H1 (cell line): ENCODE results near the gene RCAN2. TPM values are rescaled to one million over a fixed set of nuclear protein-coding genes. Genes with fewer than 3 reads are reported as not detected.

ENCODE experiments used
- CTCF ChIA-PET: fragments of 300-600 bp; sonication (Branson Sonifier 250); formaldehyde crosslinking; loops from one replicate; lab custom pipeline; 2021; ENCODE audit not compliant: partially characterized antibody; lab: Charles Lee
- POLR2A ChIA-PET: fragments of 300-600 bp; sonication (Branson Sonifier 250); formaldehyde crosslinking; loops from one replicate; lab custom pipeline; 2021; ENCODE audit warnings: inconsistent platforms; ENCODE audit not compliant: partially characterized antibody; lab: Charles Lee
- DNase-seq, 2 experiments: peaks; one replicate each; pipeline versions ENCODE4 v3.0.0 to v3.0.0-alpha.2; 2010 to 2022; ENCODE audit warnings: low spot score in 2 of 2, low read depth in 1 of 2, mixed read lengths in 1 of 2
- FAIRE-seq: peaks from 2 replicates; lab custom pipeline; 2011; peaks lifted over from hg19 to GRCh38; lab: Jason Lieb, UNC
- H2AFZ ChIP-seq: 2 replicates; pipeline ENCODE4 v1.8.1; 2012; ENCODE audit warnings: low read length, inconsistent platforms
- H2AK5ac ChIP-seq: 2 replicates; pipeline ENCODE4 v1.6.1; 2013; ENCODE audit warnings: low read depth, low read length
- H2BK120ac ChIP-seq: replicated peaks from 2 replicates; pipeline ENCODE3; 2013; ENCODE audit warnings: low read depth, low read length, inconsistent platforms
- H2BK12ac ChIP-seq: 2 replicates; pipeline ENCODE4 v1.6.1; 2013; ENCODE audit warnings: low read depth, low read length
- H2BK15ac ChIP-seq: 2 replicates; pipeline ENCODE4 v1.6.1; 2013; ENCODE audit warnings: low read length
- H2BK20ac ChIP-seq: 2 replicates; pipeline ENCODE4 v1.6.1; 2013; ENCODE audit warnings: low read length
- H2BK5ac ChIP-seq: 2 replicates; pipeline ENCODE4 v1.6.1; 2013; ENCODE audit warnings: low read depth, low read length
- H3K14ac ChIP-seq: 2 replicates; pipeline ENCODE4 v1.6.1; 2013; ENCODE audit warnings: inconsistent platforms; ENCODE audit not compliant: insufficient read length
- H3K18ac ChIP-seq: 2 replicates; pipeline ENCODE4 v1.6.1; 2013; ENCODE audit warnings: low read length; ENCODE audit errors: extremely low read depth
- H3K23ac ChIP-seq: 2 replicates; pipeline ENCODE4 v1.6.1; 2013; ENCODE audit warnings: inconsistent platforms; ENCODE audit not compliant: insufficient read length
- H3K23me2 ChIP-seq: 2 replicates; pipeline ENCODE4 v1.6.1; 2013; ENCODE audit warnings: low read depth, low read length
- H3K27ac ChIP-seq: 2 replicates; pipeline ENCODE4 v1.6.1; 2011; ENCODE audit warnings: low read depth, low read length, inconsistent platforms
- H3K27me3 ChIP-seq, 4 experiments: replicated peaks in 1 of 4; 1 replicate in 1 of 4; 2 replicates in 3 of 4; pipeline versions ENCODE4 v1.6.1 to v1.8.1; 2011 to 2013; ENCODE audit warnings: low read length in 3 of 4, mild to moderate bottlenecking in 3 of 4, inconsistent platforms in 2 of 4, mixed read lengths in 2 of 4, moderate library complexity in 1 of 4; ENCODE audit not compliant: control insufficient read depth in 3 of 4, insufficient read depth in 3 of 4; ENCODE audit errors: extremely low read depth in 1 of 4
- H3K36me3 ChIP-seq, 4 experiments: 2 replicates each; pipeline versions ENCODE4 v1.6.1 to v1.8.1; 2011 to 2013; ENCODE audit warnings: mild to moderate bottlenecking in 4 of 4, low read length in 3 of 4, moderate library complexity in 2 of 4, control low read depth in 1 of 4, inconsistent platforms in 1 of 4; ENCODE audit not compliant: insufficient read depth in 4 of 4, control insufficient read depth in 2 of 4
- H3K4ac ChIP-seq: replicated peaks from 2 replicates; pipeline ENCODE3; 2013; ENCODE audit warnings: low read length, low read depth, mixed read lengths, inconsistent platforms; ENCODE audit not compliant: insufficient read length
- H3K4me1 ChIP-seq, 4 experiments: replicated peaks in 1 of 4; 1 replicate in 1 of 4; 2 replicates in 3 of 4; pipeline versions ENCODE4 v1.6.1 to v1.8.1; 2011 to 2013; ENCODE audit warnings: low read length in 3 of 4, inconsistent platforms in 2 of 4, mixed read lengths in 1 of 4; ENCODE audit not compliant: insufficient read depth in 4 of 4, control insufficient read depth in 3 of 4
- H3K4me2 ChIP-seq, 2 experiments: 2 replicates each; pipeline versions ENCODE4 v1.6.1 to v1.8.1; 2011 to 2013; ENCODE audit warnings: low read depth in 2 of 2, low read length in 2 of 2, control low read depth in 1 of 2, inconsistent platforms in 1 of 2, mild to moderate bottlenecking in 1 of 2; ENCODE audit not compliant: insufficient read depth in 1 of 2
- H3K4me3 ChIP-seq, 4 experiments: fragments of 200-600, 300-600 bp in 1 of 4; sonication (generic), shearing (Covaris generic), sonication (Bioruptor Twin) in 1 of 4; 2 replicates each; pipeline versions ENCODE4 v1.5.1 to v1.8.1; 2011 to 2016; ENCODE audit warnings: low read length in 4 of 4, low read depth in 3 of 4, control low read depth in 2 of 4, inconsistent platforms in 2 of 4, mild to moderate bottlenecking in 2 of 4, mixed read lengths in 1 of 4, moderate library complexity in 1 of 4; ENCODE audit not compliant: insufficient read depth in 2 of 4; ENCODE audit errors: extremely low read depth in 1 of 4
- H3K56ac ChIP-seq: replicated peaks from 2 replicates; pipeline ENCODE3; 2013; ENCODE audit warnings: low read depth, mild to moderate bottlenecking, mixed read lengths, low read length, inconsistent platforms; ENCODE audit not compliant: insufficient read length
- H3K79me1 ChIP-seq: 2 replicates; pipeline ENCODE4 v1.6.1; 2013; ENCODE audit warnings: low read depth, low read length, control low read depth
- H3K79me2 ChIP-seq, 2 experiments: 2 replicates each; pipeline versions ENCODE4 v1.6.1 to v1.8.1; 2012 to 2013; ENCODE audit warnings: low read length in 2 of 2, mild to moderate bottlenecking in 2 of 2, inconsistent platforms in 1 of 2; ENCODE audit not compliant: insufficient read depth in 2 of 2, control insufficient read depth in 1 of 2
- H3K9ac ChIP-seq, 4 experiments: replicated peaks in 1 of 4; 1 replicate in 1 of 4; 2 replicates in 3 of 4; pipeline versions ENCODE4 v1.6.1 to v1.8.1; 2011 to 2013; ENCODE audit warnings: low read depth in 3 of 4, low read length in 3 of 4, control low read depth in 2 of 4, mild to moderate bottlenecking in 2 of 4, moderate library complexity in 2 of 4, inconsistent platforms in 1 of 4; ENCODE audit errors: extremely low read depth in 1 of 4
- H3K9me3 ChIP-seq, 2 experiments: 2 replicates each; pipeline versions ENCODE4 v1.6.1 to v1.8.1; 2012 to 2013; ENCODE audit warnings: mild to moderate bottlenecking in 2 of 2, moderate library complexity in 2 of 2, control low read depth in 1 of 2, inconsistent platforms in 1 of 2, low read depth in 1 of 2, low read length in 1 of 2, mixed read lengths in 1 of 2; ENCODE audit not compliant: insufficient read depth in 2 of 2
- H4K20me1 ChIP-seq, 2 experiments: replicated peaks in 1 of 2; 2 replicates each; pipeline versions ENCODE3 to v1.8.1; 2011 to 2013; ENCODE audit warnings: inconsistent platforms in 2 of 2, low read length in 2 of 2, mild to moderate bottlenecking in 1 of 2; ENCODE audit not compliant: insufficient read depth in 2 of 2, control insufficient read depth in 1 of 2
- H4K5ac ChIP-seq: 2 replicates; pipeline ENCODE4 v1.6.1; 2013; ENCODE audit warnings: low read length, low read depth, mixed read lengths, inconsistent platforms; ENCODE audit not compliant: insufficient read length
- H4K8ac ChIP-seq: 2 replicates; pipeline ENCODE4 v1.8.0; 2013; ENCODE audit warnings: mild to moderate bottlenecking, moderate library complexity, low read length, inconsistent platforms; ENCODE audit not compliant: insufficient read depth; ENCODE audit errors: extremely low read depth
- H4K91ac ChIP-seq: replicated peaks from 2 replicates; pipeline ENCODE3; 2013; ENCODE audit warnings: low read length, mixed read lengths, inconsistent platforms; ENCODE audit not compliant: insufficient read length
- ASH2L ChIP-seq: fragments of 200-600, 300-600 bp; sonication (generic); IDR thresholded peaks from one replicate; pipeline ENCODE4 v1.7.1; 2017; ENCODE audit warnings: low read length
- ATF2 ChIP-seq: IDR thresholded peaks from 2 replicates; pipeline ENCODE4 v1.6.1; 2012; ENCODE audit warnings: low read length, inconsistent platforms
- BCL11A ChIP-seq, 2 experiments: IDR thresholded peaks; one replicate each; pipeline ENCODE4 v1.6.1; 2011; ENCODE audit warnings: low read depth in 2 of 2, low read length in 2 of 2, mild to moderate bottlenecking in 2 of 2
- CEBPB ChIP-seq: IDR thresholded peaks from 2 replicates; pipeline ENCODE4 v1.6.1; 2012; ENCODE audit warnings: low read depth, low read length
- POLR2AphosphoS5 ChIP-seq: IDR thresholded peaks from 2 replicates; pipeline ENCODE4 v1.6.1; 2011; ENCODE audit warnings: low read depth, low read length
- RFX5 ChIP-seq: IDR thresholded peaks from 2 replicates; pipeline ENCODE4 v1.6.1; 2011; ENCODE audit warnings: low read depth, low read length, improper control_type of control experiment, borderline replicate concordance
- SUZ12 ChIP-seq: fragments of 200-600 bp; sonication (generic); IDR thresholded peaks from 2 replicates; pipeline ENCODE4 v1.6.1; 2012; ENCODE audit warnings: mild to moderate bottlenecking, inconsistent platforms, low read length, moderate library complexity, mixed read lengths
- TAF1 ChIP-seq: IDR thresholded peaks from 2 replicates; pipeline ENCODE4 v1.6.1; 2011; ENCODE audit warnings: mild to moderate bottlenecking, low read depth, low read length
- WGBS, 2 experiments: shearing (Covaris generic) in 1 of 2; methylation state at CpG; one replicate each; pipeline versions ENCODE4 v1.1.6 to v1.1.7; 2013 to 2015; ENCODE audit warnings: low lambda C conversion rate in 2 of 2, mixed read lengths in 2 of 2, inconsistent platforms in 1 of 2, low coverage in 1 of 2, missing lambda C conversion rate in 1 of 2; ENCODE audit not compliant: insufficient replicate concordance in 2 of 2, insufficient coverage in 1 of 2, insufficient read length in 1 of 2; ENCODE audit errors: extremely low coverage in 1 of 2, missing lambda C conversion rate in 1 of 2; 5-methylcytosine and 5-hydroxymethylcytosine counted together
- polyA plus RNA-seq, 7 experiments: library from polyadenylated mRNA; depleted of rRNA in 3 of 7; stranded (reverse) in 5 of 7; unstranded in 2 of 7; fragments of >200 nt in 5 of 7; fragments of 200-250 nt in 2 of 7; gene quantifications; 1 replicate in 5 of 7; 2 replicates in 1 of 7; 4 replicates in 1 of 7; pipeline versions ENCODE4 v1.2.1 to v1.2.3, GENCODE V29; 2011 to 2013; ENCODE audit warnings: missing spikeins in 2 of 7, mixed read lengths in 2 of 7
- total RNA-seq: library from RNA; stranded (reverse); fragmentation: NEBNext Ultra II Directional; extraction: Animal tissue kit (Norgen Biotek cat#: 25700); gene quantifications from 2 replicates; pipeline ENCODE4 v1.2.1, GENCODE V29; 2021

The RCAN2 gene
- total and polyA plus RNA-seq, 2 of the 8 experiments (the other 6 are each of a cell fraction or from before 2014, with no cell fraction given), result 5.0 to 8.5 TPM

GRCh38 chr6:46191961-46192360, 299.3 kb downstream of the RCAN2 start:
- H4K8ac ChIP-seq, result no peak overlapping the region
- 0 out of 2 replicates have a peak overlapping the region, but pooled peaks have one; percentile 16 for H2AFZ ChIP-seq
- no peak overlapping the region for H3K4me3 ChIP-seq
- WGBS, 2 experiments, result 100% methylated on average over 1 of the region's 1 CpG; no CpG with 5 or more reads in 1 of the 2 experiments
- H3K9me3 ChIP-seq, result no peaks in the 10 kb centered on the region
- no peak overlapping the region for H4K91ac ChIP-seq
- no peaks in the 10 kb centered on the region for H3K79me1 ChIP-seq
- no peak overlapping the region for H2BK20ac ChIP-seq
- H3K14ac ChIP-seq, result no peak overlapping the region
- no peak overlapping the region for H3K4ac ChIP-seq
- no peak overlapping the region for H2BK15ac ChIP-seq
- CTCF ChIA-PET, result interaction anchor here (0.7 to 1.9 kb wide), 3 partner anchors 8 to 833 kb away, joined by 3 to 5 read pairs (median 4); no protein-coding TSS in a partner anchor
- no peaks in the 10 kb centered on the region for H4K20me1 ChIP-seq
- no peaks in the 10 kb centered on the region for H3K4me1 ChIP-seq
- POLR2A ChIA-PET, result no interaction called here
- H3K23me2 ChIP-seq, result no peaks in the 10 kb centered on the region; the same call in 1 of the 2 replicates
- no peak overlapping the region for H2BK5ac ChIP-seq
- H3K79me2 ChIP-seq, result no peaks in the 10 kb centered on the region
- H3K27ac ChIP-seq, result no peak overlapping the region
- DNase-seq (no peak), FAIRE-seq (no peak)
- H2AK5ac ChIP-seq, result no peak overlapping the region
- H3K23ac ChIP-seq, result no peak overlapping the region
- H3K9ac ChIP-seq, result no peak overlapping the region
- H3K18ac ChIP-seq, result no peak overlapping the region
- no peak overlapping the region for H2BK120ac ChIP-seq
- H3K27me3 ChIP-seq, result no peaks in the 10 kb centered on the region
- H3K4me2 ChIP-seq, result no peak overlapping the region
- no peak overlapping the region for H3K56ac ChIP-seq
- no peak overlapping the region for H4K5ac ChIP-seq
- H2BK12ac ChIP-seq, result no peak overlapping the region
- no peaks in the 10 kb centered on the region for H3K36me3 ChIP-seq
- TF ChIP-seq CEBPB (no peak), ASH2L (no peak), RFX5 (no peak), ATF2 (no peak), POLR2AphosphoS5 (no peak), SUZ12 (no peak), BCL11A (IDR thresholded peaks at IDR 0.05; ENCODE audit: low read depth in 2 of 2, low read length in 2 of 2) (no peak), TAF1 (no peak)
